ENCODE data around the gene VGF. TPM values are rescaled to one million over a fixed set of nuclear protein-coding genes. Genes with fewer than 3 reads are reported as not detected.

Gene VGF
- total RNA-seq, 1 experiment from 2014 or later, result 11.2 TPM

GRCh38 chr7:101119876-101120275 lies 45.5 kb downstream of the VGF start:
- H3K27ac Mint-ChIP-seq (ENCODE audit: low read depth, unreplicated experiment), result no peak overlapping the region
- H3K4me3 Mint-ChIP-seq (ENCODE audit: unreplicated experiment), result no peak overlapping the region
- H3K27me3 Mint-ChIP-seq (ENCODE audit: insufficient read depth, unreplicated experiment), result no peaks in the 10 kb centered on the region
- DNase-seq (ENCODE audit: unreplicated experiment), result no peak
- H3K4me1 Mint-ChIP-seq (ENCODE audit: insufficient read depth, unreplicated experiment), result peaks cover 21% of the 10 kb centered on the region
- intact Hi-C loops (cut with micrococcal nuclease), result no loop called here
- H3K9me3 Mint-ChIP-seq (ENCODE audit: unreplicated experiment), result no peaks in the 10 kb centered on the region
- no peaks in the 10 kb centered on the region for H3K36me3 Mint-ChIP-seq (ENCODE audit: insufficient read depth, unreplicated experiment)
- no TSS peak for BruUV-seq (replicated peaks)
- POLR2A ChIA-PET, result interaction anchor here (0.6 kb wide), 1 partner anchor 16 kb away, joined by 3 read pairs; no protein-coding TSS in a partner anchor
- TF ChIP-seq CTCF (IDR thresholded peaks at IDR 0.05; ENCODE audit: unreplicated experiment), result no peak
- CTCF ChIA-PET, result interaction anchor here (0.6 to 1.0 kb wide), 3 partner anchors 8 to 163 kb away, joined by 3 to 5 read pairs (median 5); no protein-coding TSS in a partner anchor

GRCh38 chr7:101118856-101119255 lies 46.5 kb downstream of the VGF start:
- H3K27ac Mint-ChIP-seq (ENCODE audit: low read depth, unreplicated experiment), result no peak overlapping the region
- DNase-seq (ENCODE audit: unreplicated experiment), result no peak
- ChIA-PET POLR2A (interaction anchor here (0.6 kb wide), 2 partner anchors 25 to 1171 kb away, joined by 3 read pairs; no protein-coding TSS in a partner anchor), CTCF (interaction anchor here (1.0 kb wide), 1 partner anchor 164 kb away, joined by 5 read pairs; no protein-coding TSS in a partner anchor)
- H3K4me3 Mint-ChIP-seq (ENCODE audit: unreplicated experiment), result no peak overlapping the region
- intact Hi-C loops (cut with micrococcal nuclease), result no loop called here
- H3K27me3 Mint-ChIP-seq (ENCODE audit: insufficient read depth, unreplicated experiment), result no peaks in the 10 kb centered on the region
- no peaks in the 10 kb centered on the region for H3K9me3 Mint-ChIP-seq (ENCODE audit: unreplicated experiment)
- peaks cover 22% of the 10 kb centered on the region for H3K4me1 Mint-ChIP-seq (ENCODE audit: insufficient read depth, unreplicated experiment)
- TF ChIP-seq CTCF (IDR thresholded peaks at IDR 0.05; ENCODE audit: unreplicated experiment), result no peak
- H3K36me3 Mint-ChIP-seq (ENCODE audit: insufficient read depth, unreplicated experiment), result no peaks in the 10 kb centered on the region
- BruUV-seq (replicated peaks), result no TSS peak

GRCh38 chr7:101116898-101117297 lies 48.5 kb downstream of the VGF start:
- CTCF ChIA-PET, result no interaction called here
- H3K4me1 Mint-ChIP-seq (ENCODE audit: insufficient read depth, unreplicated experiment), result peaks cover 13% of the 10 kb centered on the region

GRCh38 chr7:101115215-101115614 lies 50.2 kb downstream of the VGF start:
- Mint-ChIP-seq H3K36me3 (ENCODE audit: insufficient read depth, unreplicated experiment) (no peaks in the 10 kb centered on the region), H3K4me1 (ENCODE audit: insufficient read depth, unreplicated experiment) (peaks cover 11% of the 10 kb centered on the region), H3K27ac (ENCODE audit: low read depth, unreplicated experiment) (no peak overlapping the region), H3K27me3 (ENCODE audit: insufficient read depth, unreplicated experiment) (no peaks in the 10 kb centered on the region), H3K4me3 (ENCODE audit: unreplicated experiment) (no peak overlapping the region), H3K9me3 (ENCODE audit: unreplicated experiment) (no peaks in the 10 kb centered on the region)
- intact Hi-C loops (cut with micrococcal nuclease), result no loop called here
- POLR2A ChIA-PET, result interaction anchor here (1.6 kb wide), 1 partner anchor 12 kb away, joined by 5 read pairs; the partner anchor contains the start of gene SERPINE1
- TF ChIP-seq CTCF (IDR thresholded peaks at IDR 0.05; ENCODE audit: unreplicated experiment), result no peak
- no TSS peak for BruUV-seq (replicated peaks)
- DNase-seq (ENCODE audit: unreplicated experiment), result no peak
- CTCF ChIA-PET, result interaction anchor here (0.7 to 1.8 kb wide), 2 partner anchors 10 to 25 kb away, joined by 4 read pairs; no protein-coding TSS in a partner anchor

More at GRCh38 chr7:101116898-101117297, 48.5 kb downstream of the VGF start:
- Mint-ChIP-seq H3K36me3 (ENCODE audit: insufficient read depth, unreplicated experiment) (no peaks in the 10 kb centered on the region), H3K27ac (ENCODE audit: low read depth, unreplicated experiment) (no peak overlapping the region), H3K9me3 (ENCODE audit: unreplicated experiment) (no peaks in the 10 kb centered on the region), H3K4me3 (ENCODE audit: unreplicated experiment) (no peak overlapping the region), H3K27me3 (ENCODE audit: insufficient read depth, unreplicated experiment) (no peaks in the 10 kb centered on the region)
- no TSS peak for BruUV-seq (replicated peaks)
- no peak for DNase-seq (ENCODE audit: unreplicated experiment)
- intact Hi-C loops (cut with micrococcal nuclease), result no loop called here
- POLR2A ChIA-PET, result interaction anchor here (0.5 kb wide), 1 partner anchor 242 kb away, joined by 3 read pairs; the partner anchor contains the start of gene SRRT
- TF ChIP-seq CTCF (IDR thresholded peaks at IDR 0.05; ENCODE audit: unreplicated experiment), result no peak
